Measurements from ENCODE around the gene TRIM46. TPM values are rescaled to one million over a fixed set of nuclear protein-coding genes. Genes with fewer than 3 reads are reported as not detected.

TRIM46 gene
- total RNA-seq, 2 experiments from 2014 or later, result 14.2 to 15.5 TPM

- no peak for DNase-seq
- ChIA-PET CTCF (interaction anchor here (0.8 to 8.4 kb wide), 24 partner anchors 9 to 117 kb away, joined by 3 to 67 read pairs (median 4); partner anchors contain the start of genes ADAM15 and SLC50A1), POLR2A (no interaction called here)
- Mint-ChIP-seq H3K27me3 (no peaks in the 10 kb centered on the region), H3K27ac (no peak overlapping the region), H3K4me3 (no peak overlapping the region), H3K36me3 (ENCODE audit: low read depth) (peaks cover 11% of the 10 kb centered on the region), H3K9me3 (no peaks in the 10 kb centered on the region), H3K4me1 (peaks cover 39% of the 10 kb centered on the region)
Measured at GRCh38 chr1:155168456-155169210, 5.0 kb upstream of the TRIM46 start.

- H3K36me3 Mint-ChIP-seq (ENCODE audit: low read depth), result peaks cover 11% of the 10 kb centered on the region
- POLR2A ChIA-PET, result no interaction called here
- no peaks in the 10 kb centered on the region for H3K9me3 Mint-ChIP-seq
- H3K4me1 Mint-ChIP-seq, result peaks cover 43% of the 10 kb centered on the region
- H3K27ac Mint-ChIP-seq, result no peak overlapping the region
- DNase-seq, result no peak
- H3K27me3 Mint-ChIP-seq, result no peaks in the 10 kb centered on the region
- CTCF ChIA-PET, result interaction anchor here (0.8 to 8.4 kb wide), 5 partner anchors 19 to 85 kb away, joined by 3 to 67 read pairs (median 3); no protein-coding TSS in a partner anchor
- no peak overlapping the region for H3K4me3 Mint-ChIP-seq
Measured at GRCh38 chr1:155169541-155169940, 4.1 kb upstream of the TRIM46 start.

GRCh38 chr1:155170101-155170785 is 3.4 kb upstream of the TRIM46 start:
- ChIA-PET CTCF (interaction anchor here (1.5 to 8.4 kb wide), 3 partner anchors 80 to 85 kb away, joined by 4 to 67 read pairs (median 15); no protein-coding TSS in a partner anchor), POLR2A (interaction anchor here (0.6 kb wide), 1 partner anchor 153 kb away, joined by 4 read pairs; no protein-coding TSS in a partner anchor)
- peaks cover 11% of the 10 kb centered on the region for H3K36me3 Mint-ChIP-seq (ENCODE audit: low read depth)
- H3K27ac Mint-ChIP-seq, result no peak overlapping the region
- H3K4me3 Mint-ChIP-seq, result no peak overlapping the region
- peaks cover 49% of the 10 kb centered on the region for H3K4me1 Mint-ChIP-seq
- no peak for DNase-seq
- H3K27me3 Mint-ChIP-seq, result no peaks in the 10 kb centered on the region
- no peaks in the 10 kb centered on the region for H3K9me3 Mint-ChIP-seq

GRCh38 chr1:155170806-155171205 is 2.8 kb upstream of the TRIM46 start:
- ChIA-PET CTCF (interaction anchor here (1.3 to 8.4 kb wide), 3 partner anchors 36 to 86 kb away, joined by 4 to 67 read pairs (median 4); no protein-coding TSS in a partner anchor), POLR2A (interaction anchor here (0.6 kb wide), 1 partner anchor 153 kb away, joined by 4 read pairs; no protein-coding TSS in a partner anchor)
- DNase-seq, result no peak
- H3K36me3 Mint-ChIP-seq (ENCODE audit: low read depth), result peaks cover 11% of the 10 kb centered on the region
- no peak overlapping the region for H3K27ac Mint-ChIP-seq
- no peaks in the 10 kb centered on the region for H3K27me3 Mint-ChIP-seq
- H3K9me3 Mint-ChIP-seq, result no peaks in the 10 kb centered on the region
- peaks cover 55% of the 10 kb centered on the region for H3K4me1 Mint-ChIP-seq
- no peak overlapping the region for H3K4me3 Mint-ChIP-seq

GRCh38 chr1:155171836-155172731 is 1.6 kb upstream of the TRIM46 start:
- CTCF ChIA-PET, result interaction anchor here (0.7 to 4.6 kb wide), 41 partner anchors 13 to 894 kb away, joined by 3 to 52 read pairs (median 4); partner anchors contain the start of genes CLK2, DPM3, EFNA1 and EFNA3
- Mint-ChIP-seq H3K4me1 (peaks cover 63% of the 10 kb centered on the region), H3K27me3 (no peaks in the 10 kb centered on the region), H3K9me3 (no peaks in the 10 kb centered on the region), H3K27ac (peak overlapping the region; percentile 96), H3K4me3 (peak overlapping the region; percentile 96), H3K36me3 (ENCODE audit: low read depth) (peaks cover 13% of the 10 kb centered on the region)
- POLR2A ChIA-PET, result no interaction called here
- DNase-seq, result no peak

- Mint-ChIP-seq H3K27me3 (no peaks in the 10 kb centered on the region), H3K4me3 (peak within 1 kb of the TSS; percentile 96), H3K9me3 (no peaks in the 10 kb centered on the region), H3K36me3 (ENCODE audit: low read depth) (peaks cover 18% of the 10 kb centered on the region), H3K27ac (peak within 1 kb of the TSS; percentile 96), H3K4me1 (peaks cover 58% of the 10 kb centered on the region)
- ChIA-PET POLR2A (interaction anchor here (0.6 kb wide), 1 partner anchor 88 kb away, joined by 3 read pairs; no protein-coding TSS in a partner anchor), CTCF (interaction anchor here (0.6 to 4.6 kb wide), 60 partner anchors 8 to 893 kb away, joined by 3 to 52 read pairs (median 4); partner anchors contain the start of genes CLK2, DCST1, DCST2 and DPM3)
- DNase-seq, result peak; percentile 96
Measured at GRCh38 chr1:155172732-155173477, 744 bp upstream of the TRIM46 start, which contains the start of gene KRTCAP2. Gene KRTCAP2, minus strand, starts transcription at chr1:155173304. Its CDS starts 80 bp downstream, at chr1:155173224.

GRCh38 chr1:155174324-155175280 is 953 bp downstream of the TRIM46 start:
- H3K4me1 Mint-ChIP-seq, result peaks cover 55% of the 10 kb centered on the region
- H3K27me3 Mint-ChIP-seq, result no peaks in the 10 kb centered on the region
- H3K27ac Mint-ChIP-seq, result peak overlapping the region; percentile 96
- peak overlapping the region; percentile 96 for H3K4me3 Mint-ChIP-seq
- CTCF ChIA-PET, result interaction anchor here (0.6 to 4.6 kb wide), 10 partner anchors 8 to 1490 kb away, joined by 3 to 52 read pairs (median 4); no protein-coding TSS in a partner anchor
- H3K36me3 Mint-ChIP-seq (ENCODE audit: low read depth), result peaks cover 26% of the 10 kb centered on the region
- POLR2A ChIA-PET, result no interaction called here
- peak; percentile 69 for DNase-seq
- no peaks in the 10 kb centered on the region for H3K9me3 Mint-ChIP-seq

- no peaks in the 10 kb centered on the region for H3K27me3 Mint-ChIP-seq
Measured at GRCh38 chr1:155175281-155175926, 1.8 kb downstream of the TRIM46 start.

GRCh38 chr1:155175927-155176371 is 2.3 kb downstream of the TRIM46 start:
- peaks cover 26% of the 10 kb centered on the region for H3K36me3 Mint-ChIP-seq (ENCODE audit: low read depth)
- H3K27me3 Mint-ChIP-seq, result no peaks in the 10 kb centered on the region
- DNase-seq, result peak; percentile 27
- no peak overlapping the region for H3K4me3 Mint-ChIP-seq
- no peaks in the 10 kb centered on the region for H3K9me3 Mint-ChIP-seq
- POLR2A ChIA-PET, result no interaction called here
- CTCF ChIA-PET, result interaction anchor here (0.6 to 4.6 kb wide), 7 partner anchors 9 to 91 kb away, joined by 3 to 52 read pairs (median 3); no protein-coding TSS in a partner anchor
- peaks cover 52% of the 10 kb centered on the region for H3K4me1 Mint-ChIP-seq
- H3K27ac Mint-ChIP-seq, result peak overlapping the region; percentile 37

More at GRCh38 chr1:155175281-155175926, 1.8 kb downstream of the TRIM46 start:
- peak overlapping the region; percentile 96 for H3K4me3 Mint-ChIP-seq
- H3K27ac Mint-ChIP-seq, result peak overlapping the region; percentile 41
- H3K4me1 Mint-ChIP-seq, result peaks cover 53% of the 10 kb centered on the region
- ChIA-PET POLR2A (no interaction called here), CTCF (interaction anchor here (0.6 to 4.6 kb wide), 8 partner anchors 8 to 90 kb away, joined by 3 to 52 read pairs (median 4); no protein-coding TSS in a partner anchor)
- DNase-seq, result no peak
- H3K36me3 Mint-ChIP-seq (ENCODE audit: low read depth), result peaks cover 27% of the 10 kb centered on the region
- no peaks in the 10 kb centered on the region for H3K9me3 Mint-ChIP-seq

- Mint-ChIP-seq H3K4me3 (peak overlapping the region; percentile 11), H3K27me3 (no peaks in the 10 kb centered on the region), H3K9me3 (no peaks in the 10 kb centered on the region), H3K36me3 (ENCODE audit: low read depth) (peaks cover 26% of the 10 kb centered on the region), H3K4me1 (peaks cover 47% of the 10 kb centered on the region), H3K27ac (peak overlapping the region; percentile 10)
- POLR2A ChIA-PET, result no interaction called here
- DNase-seq, result peak; percentile 90
- CTCF ChIA-PET, result interaction anchor here (0.9 to 4.6 kb wide), 10 partner anchors 10 to 147 kb away, joined by 3 to 52 read pairs (median 4); no protein-coding TSS in a partner anchor
Measured at GRCh38 chr1:155176544-155177071, 3.0 kb downstream of the TRIM46 start.
